ENCODE results near the gene TRIO.
A peak's percentile ranks its signal among the peaks of the same experiment; 100 is the strongest.

The TRIO gene

DNA sequence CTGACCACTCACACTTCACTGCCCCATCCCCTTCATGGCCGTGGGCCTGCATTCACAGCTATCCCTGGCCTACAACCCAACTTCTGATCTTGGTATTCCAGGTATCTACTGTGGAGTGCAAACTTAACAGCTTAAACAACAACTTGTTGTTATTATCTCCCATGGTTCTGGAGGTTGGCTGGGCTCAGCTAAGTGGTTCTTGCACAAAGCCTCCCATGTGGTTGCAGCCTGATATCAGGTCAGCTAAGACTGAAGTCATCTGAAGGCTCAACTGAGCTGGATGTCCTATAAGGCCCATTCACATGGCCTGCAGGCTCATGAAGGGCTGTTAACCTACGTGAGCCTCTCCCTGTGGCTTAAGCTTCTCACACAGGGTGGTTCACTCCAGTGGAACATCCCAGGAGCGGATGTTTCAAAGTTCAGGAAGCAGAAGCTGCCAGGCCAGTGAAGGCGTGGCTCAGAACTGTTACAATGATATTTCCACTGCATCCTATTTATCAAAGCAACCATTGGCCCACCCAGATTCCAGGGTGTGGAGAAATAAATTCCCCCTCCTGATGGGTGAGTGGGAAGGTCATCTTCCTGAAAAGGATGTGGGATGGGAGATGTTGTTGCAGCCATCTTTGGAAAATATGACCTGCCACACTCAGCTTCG lies 30.0 kb upstream of the TRIO start:
- peaks cover 2% of the 10 kb centered on the region for H3K4me1 ChIP-seq (ENCODE audit: insufficient read depth, insufficient read length)
- no peaks in the 10 kb centered on the region for H3K36me3 ChIP-seq (ENCODE audit: insufficient read depth, insufficient read length, low read length)
- H3K27me3 ChIP-seq (ENCODE audit: insufficient read depth, insufficient read length), result peaks cover 3% of the 10 kb centered on the region
- no peak overlapping the region for H3K4me3 ChIP-seq (ENCODE audit: insufficient read length, low read depth)
- peaks cover 17% of the 10 kb centered on the region for H3K9me3 ChIP-seq (ENCODE audit: insufficient read depth, low read length)
- TF ChIP-seq YY1 (IDR thresholded peaks at IDR 0.05; ENCODE audit: insufficient read depth, insufficient read length) (no peak), SUZ12 (IDR thresholded peaks at IDR 0.05; ENCODE audit: extremely low read depth, insufficient read depth, insufficient read length) (no peak), ZNF274 (IDR thresholded peaks at IDR 0.05; ENCODE audit: low read depth, low read length) (no peak)
- H3K9ac ChIP-seq (ENCODE audit: insufficient read length, low read depth), result no peak overlapping the region
- no peak for DNase-seq (ENCODE audit: low read depth, low spot score)

GRCh38 chr5:14114615-14115251 lies 28.4 kb upstream of the TRIO start:
- peaks cover under 1% of the 10 kb centered on the region for H3K27me3 ChIP-seq (ENCODE audit: insufficient read depth, insufficient read length)
- no peaks in the 10 kb centered on the region for H3K36me3 ChIP-seq (ENCODE audit: insufficient read depth, insufficient read length, low read length)
- no peak for DNase-seq (ENCODE audit: low read depth, low spot score)
- TF ChIP-seq YY1 (IDR thresholded peaks at IDR 0.05; ENCODE audit: insufficient read depth, insufficient read length) (no peak), SUZ12 (IDR thresholded peaks at IDR 0.05; ENCODE audit: extremely low read depth, insufficient read depth, insufficient read length) (no peak), ZNF274 (IDR thresholded peaks at IDR 0.05; ENCODE audit: low read depth, low read length) (no peak)
- peaks cover 17% of the 10 kb centered on the region for H3K9me3 ChIP-seq (ENCODE audit: insufficient read depth, low read length)
- H3K4me1 ChIP-seq (ENCODE audit: insufficient read depth, insufficient read length), result peaks cover 5% of the 10 kb centered on the region
- no peak overlapping the region for H3K9ac ChIP-seq (ENCODE audit: insufficient read length, low read depth)
- H3K4me3 ChIP-seq (ENCODE audit: insufficient read length, low read depth), result no peak overlapping the region

DNA sequence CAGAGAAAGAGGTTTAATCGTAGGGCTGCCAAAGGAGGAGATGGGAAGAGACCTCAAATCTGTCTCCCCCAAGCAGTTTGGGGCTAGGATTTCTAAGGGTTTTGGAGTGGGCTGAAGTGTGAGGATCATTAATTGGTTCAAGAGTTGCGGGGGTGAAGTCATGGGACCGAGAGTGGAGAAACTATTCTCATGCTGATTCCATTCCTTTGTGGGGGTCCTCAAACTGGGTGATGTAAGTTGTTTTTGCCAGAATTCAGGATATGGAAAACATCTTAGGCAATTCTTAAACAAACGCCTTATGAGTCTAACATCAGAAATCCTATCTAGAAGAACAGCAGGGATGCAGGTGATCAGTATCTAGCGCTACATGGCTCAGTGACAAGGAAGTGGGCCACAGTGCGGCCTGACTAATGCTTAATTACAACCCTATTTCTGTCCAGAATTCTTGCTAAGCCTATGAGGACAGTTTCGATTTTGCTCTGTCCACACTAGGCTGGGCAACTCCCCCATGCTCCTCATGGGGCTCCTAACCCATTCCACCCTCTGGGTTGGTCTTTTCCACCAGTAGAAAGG lies 27.7 kb upstream of the TRIO start:
- H3K9me3 ChIP-seq (ENCODE audit: insufficient read depth, low read length), result peaks cover 16% of the 10 kb centered on the region
- no peak for TF ChIP-seq YY1 (IDR thresholded peaks at IDR 0.05; ENCODE audit: insufficient read depth, insufficient read length)
- TF ChIP-seq ZNF274 (IDR thresholded peaks at IDR 0.05; ENCODE audit: low read depth, low read length), result no peak
- no peak for TF ChIP-seq SUZ12 (IDR thresholded peaks at IDR 0.05; ENCODE audit: extremely low read depth, insufficient read depth, insufficient read length)
- peaks cover 5% of the 10 kb centered on the region for H3K4me1 ChIP-seq (ENCODE audit: insufficient read depth, insufficient read length)
- peak; percentile 51 for DNase-seq (ENCODE audit: low read depth, low spot score)
- no peak overlapping the region for H3K9ac ChIP-seq (ENCODE audit: insufficient read length, low read depth)
- H3K36me3 ChIP-seq (ENCODE audit: insufficient read depth, insufficient read length, low read length), result no peaks in the 10 kb centered on the region
- no peaks in the 10 kb centered on the region for H3K27me3 ChIP-seq (ENCODE audit: insufficient read depth, insufficient read length)
- H3K4me3 ChIP-seq (ENCODE audit: insufficient read length, low read depth), result no peak overlapping the region

- Histone ChIP-seq H3K9me3 (ENCODE audit: insufficient read depth, low read length) (no peaks in the 10 kb centered on the region), H3K4me3 (ENCODE audit: insufficient read length, low read depth) (no peak overlapping the region), H3K27me3 (ENCODE audit: insufficient read depth, insufficient read length) (no peaks in the 10 kb centered on the region), H3K36me3 (ENCODE audit: insufficient read depth, insufficient read length, low read length) (no peaks in the 10 kb centered on the region), H3K4me1 (ENCODE audit: insufficient read depth, insufficient read length) (peaks cover 4% of the 10 kb centered on the region), H3K9ac (ENCODE audit: insufficient read length, low read depth) (no peak overlapping the region)
- DNase-seq (ENCODE audit: low read depth, low spot score), result no peak
- TF ChIP-seq ZNF274 (IDR thresholded peaks at IDR 0.05; ENCODE audit: low read depth, low read length) (no peak), YY1 (IDR thresholded peaks at IDR 0.05; ENCODE audit: insufficient read depth, insufficient read length) (peak; percentile 55), SUZ12 (IDR thresholded peaks at IDR 0.05; ENCODE audit: extremely low read depth, insufficient read depth, insufficient read length) (no peak)
Measured at GRCh38 chr5:14118551-14119320, 24.4 kb upstream of the TRIO start.

- TF ChIP-seq ZNF274 (IDR thresholded peaks at IDR 0.05; ENCODE audit: low read depth, low read length) (no peak), SUZ12 (IDR thresholded peaks at IDR 0.05; ENCODE audit: extremely low read depth, insufficient read depth, insufficient read length) (no peak), YY1 (IDR thresholded peaks at IDR 0.05; ENCODE audit: insufficient read depth, insufficient read length) (no peak)
- DNase-seq (ENCODE audit: low read depth, low spot score), result no peak
Measured at GRCh38 chr5:14120176-14120575, 23.0 kb upstream of the TRIO start.

GRCh38 chr5:14121552-14121951 lies 21.6 kb upstream of the TRIO start:
- Histone ChIP-seq H3K36me3 (ENCODE audit: insufficient read depth, insufficient read length, low read length) (no peaks in the 10 kb centered on the region), H3K9ac (ENCODE audit: insufficient read length, low read depth) (no peak overlapping the region), H3K27me3 (ENCODE audit: insufficient read depth, insufficient read length) (no peaks in the 10 kb centered on the region), H3K9me3 (ENCODE audit: insufficient read depth, low read length) (no peaks in the 10 kb centered on the region), H3K4me1 (ENCODE audit: insufficient read depth, insufficient read length) (peaks cover 4% of the 10 kb centered on the region), H3K4me3 (ENCODE audit: insufficient read length, low read depth) (no peak overlapping the region)
- TF ChIP-seq SUZ12 (IDR thresholded peaks at IDR 0.05; ENCODE audit: extremely low read depth, insufficient read depth, insufficient read length) (no peak), YY1 (IDR thresholded peaks at IDR 0.05; ENCODE audit: insufficient read depth, insufficient read length) (no peak), ZNF274 (IDR thresholded peaks at IDR 0.05; ENCODE audit: low read depth, low read length) (no peak)
- DNase-seq (ENCODE audit: low read depth, low spot score), result no peak

More at GRCh38 chr5:14120176-14120575, 23.0 kb upstream of the TRIO start:
- no peaks in the 10 kb centered on the region for H3K27me3 ChIP-seq (ENCODE audit: insufficient read depth, insufficient read length)
- H3K4me1 ChIP-seq (ENCODE audit: insufficient read depth, insufficient read length), result peaks cover 4% of the 10 kb centered on the region
- H3K4me3 ChIP-seq (ENCODE audit: insufficient read length, low read depth), result no peak overlapping the region
- H3K9me3 ChIP-seq (ENCODE audit: insufficient read depth, low read length), result no peaks in the 10 kb centered on the region
- H3K9ac ChIP-seq (ENCODE audit: insufficient read length, low read depth), result no peak overlapping the region
- H3K36me3 ChIP-seq (ENCODE audit: insufficient read depth, insufficient read length, low read length), result no peaks in the 10 kb centered on the region
